Measurements from ENCODE around the gene JTB. TPM values are rescaled to one million over a fixed set of nuclear protein-coding genes. Genes with fewer than 3 reads are reported as not detected.
A peak's percentile ranks its signal among the peaks of the same experiment; 100 is the strongest.
"Not testable (repeated sequence)": the region's sequence is repeated elsewhere in the genome, so short reads cannot be mapped to it uniquely, and the experiment has no call there.

Gene JTB
- total RNA-seq, 1 donor = 162 TPM

- H4K20me1 ChIP-seq (ENCODE audit: insufficient read depth, low read length) = peaks cover 9% of the 10 kb centered on the region
- peaks cover 35% of the 10 kb centered on the region for H3K79me2 ChIP-seq (ENCODE audit: insufficient read depth, low read length)
- peak within 1 kb of the TSS; percentile 99 for H3K4me2 ChIP-seq (ENCODE audit: insufficient read depth, low read length)
- peak; percentile 96 for DNase-seq (ENCODE audit: insufficient read length, low spot score, missing footprints)
- H3K9me3 ChIP-seq (ENCODE audit: low read depth, low read length) = no peaks in the 10 kb centered on the region
- no peak for TF ChIP-seq CTCF (IDR thresholded peaks at IDR 0.05; ENCODE audit: extremely low read depth, low read depth, low read length)
- no peaks in the 10 kb centered on the region for H3K27me3 ChIP-seq (ENCODE audit: insufficient read depth, low read length)
- H3K4me1 ChIP-seq (ENCODE audit: insufficient read depth, low read length) = peaks cover 22% of the 10 kb centered on the region
- H3K4me3 ChIP-seq (ENCODE audit: insufficient read depth, low read length) = peak within 1 kb of the TSS; percentile 90
- H3K27ac ChIP-seq (ENCODE audit: low read depth, low read length) = peak within 1 kb of the TSS; percentile 82
- peak within 1 kb of the TSS; percentile 90 for H2AFZ ChIP-seq (ENCODE audit: low read length)
- H3K36me3 ChIP-seq (ENCODE audit: insufficient read depth, low read length) = peaks cover 27% of the 10 kb centered on the region
Measured at GRCh38 chr1:153985941-153986761, 8.7 kb upstream of the JTB start, which contains the start of gene RAB13. RAB13 (minus strand) TSS chr1:153986339; CDS start chr1:153986236, 103 bp downstream.

- Histone ChIP-seq H4K20me1 (ENCODE audit: insufficient read depth, low read length) (peaks cover 9% of the 10 kb centered on the region), H3K36me3 (ENCODE audit: insufficient read depth, low read length) (peaks cover 34% of the 10 kb centered on the region), H2AFZ (ENCODE audit: low read length) (peak overlapping the region; percentile 81), H3K9me3 (ENCODE audit: low read depth, low read length) (no peaks in the 10 kb centered on the region), H3K4me3 (ENCODE audit: insufficient read depth, low read length) (peak overlapping the region; percentile 90), H3K4me2 (ENCODE audit: insufficient read depth, low read length) (peak overlapping the region; percentile 99), H3K79me2 (ENCODE audit: insufficient read depth, low read length) (peaks cover 28% of the 10 kb centered on the region), H3K27me3 (ENCODE audit: insufficient read depth, low read length) (no peaks in the 10 kb centered on the region), H3K4me1 (ENCODE audit: insufficient read depth, low read length) (peaks cover 22% of the 10 kb centered on the region), H3K27ac (ENCODE audit: low read depth, low read length) (peak overlapping the region; percentile 82)
- no peak for TF ChIP-seq CTCF (IDR thresholded peaks at IDR 0.05; ENCODE audit: extremely low read depth, low read depth, low read length)
- peak; percentile 89 for DNase-seq (ENCODE audit: insufficient read length, low spot score, missing footprints)
Measured at GRCh38 chr1:153985341-153985912, 8.0 kb upstream of the JTB start.

GRCh38 chr1:153984123-153984894 lies 6.8 kb upstream of the JTB start:
- DNase-seq (ENCODE audit: insufficient read length, low spot score, missing footprints) = no peak
- no peaks in the 10 kb centered on the region for H3K9me3 ChIP-seq (ENCODE audit: low read depth, low read length)
- H3K4me1 ChIP-seq (ENCODE audit: insufficient read depth, low read length) = peaks cover 22% of the 10 kb centered on the region
- H3K4me3 ChIP-seq (ENCODE audit: insufficient read depth, low read length) = peak overlapping the region; percentile 90
- no peak overlapping the region for H2AFZ ChIP-seq (ENCODE audit: low read length)
- peaks cover 9% of the 10 kb centered on the region for H4K20me1 ChIP-seq (ENCODE audit: insufficient read depth, low read length)
- no peak overlapping the region for H3K27ac ChIP-seq (ENCODE audit: low read depth, low read length)
- no peak for TF ChIP-seq CTCF (IDR thresholded peaks at IDR 0.05; ENCODE audit: extremely low read depth, low read depth, low read length)
- no peaks in the 10 kb centered on the region for H3K27me3 ChIP-seq (ENCODE audit: insufficient read depth, low read length)
- peaks cover 28% of the 10 kb centered on the region for H3K79me2 ChIP-seq (ENCODE audit: insufficient read depth, low read length)
- peak overlapping the region; percentile 99 for H3K4me2 ChIP-seq (ENCODE audit: insufficient read depth, low read length)
- peaks cover 41% of the 10 kb centered on the region for H3K36me3 ChIP-seq (ENCODE audit: insufficient read depth, low read length)

GRCh38 chr1:153981735-153982134 lies 4.3 kb upstream of the JTB start:
- not testable (repeated sequence) for H3K9me3 ChIP-seq (ENCODE audit: low read depth, low read length); H2AFZ ChIP-seq (ENCODE audit: low read length); H3K4me3 ChIP-seq (ENCODE audit: insufficient read depth, low read length); H3K27ac ChIP-seq (ENCODE audit: low read depth, low read length); H4K20me1 ChIP-seq (ENCODE audit: insufficient read depth, low read length); H3K4me2 ChIP-seq (ENCODE audit: insufficient read depth, low read length); H3K27me3 ChIP-seq (ENCODE audit: insufficient read depth, low read length); DNase-seq (ENCODE audit: insufficient read length, low spot score, missing footprints)
- Histone ChIP-seq H3K4me1 (ENCODE audit: insufficient read depth, low read length) (peaks cover 32% of the 10 kb centered on the region), H3K79me2 (ENCODE audit: insufficient read depth, low read length) (peaks cover 42% of the 10 kb centered on the region), H3K36me3 (ENCODE audit: insufficient read depth, low read length) (peaks cover 49% of the 10 kb centered on the region)

- not testable (repeated sequence) for H3K9me3 ChIP-seq (ENCODE audit: low read depth, low read length); H4K20me1 ChIP-seq (ENCODE audit: insufficient read depth, low read length); H3K27me3 ChIP-seq (ENCODE audit: insufficient read depth, low read length); H3K27ac ChIP-seq (ENCODE audit: low read depth, low read length); H2AFZ ChIP-seq (ENCODE audit: low read length); DNase-seq (ENCODE audit: insufficient read length, low spot score, missing footprints); H3K4me2 ChIP-seq (ENCODE audit: insufficient read depth, low read length); H3K4me3 ChIP-seq (ENCODE audit: insufficient read depth, low read length)
- peaks cover 59% of the 10 kb centered on the region for H3K36me3 ChIP-seq (ENCODE audit: insufficient read depth, low read length)
- H3K79me2 ChIP-seq (ENCODE audit: insufficient read depth, low read length) = peaks cover 34% of the 10 kb centered on the region
- H3K4me1 ChIP-seq (ENCODE audit: insufficient read depth, low read length) = peaks cover 25% of the 10 kb centered on the region
Measured at GRCh38 chr1:153979091-153979490, 1.6 kb upstream of the JTB start.
